Liver (tissue), 9 donors: ENCODE data around the gene DUSP23. TPM values are rescaled to one million over a fixed set of nuclear protein-coding genes. Genes with fewer than 3 reads are reported as not detected.

Experiments used
- DNase-seq: peaks from one replicate; pipeline ENCODE4 v3.0.0-alpha.2; 2017; ENCODE audit warnings: low spot score
- H3K27ac ChIP-seq, 2 donors: one replicate each; pipeline ENCODE4 v1.7.0; 2013; ENCODE audit warnings: inconsistent platforms in 2 of 2, low read length in 2 of 2, control low read depth in 1 of 2, low read depth in 1 of 2, mild to moderate bottlenecking in 1 of 2
- H3K27me3 ChIP-seq, 4 donors: one replicate each; pipeline versions ENCODE4 v1.6.1 to v1.7.0; 2013; ENCODE audit warnings: low read length in 3 of 4, inconsistent platforms in 1 of 4, mild to moderate bottlenecking in 1 of 4, moderate library complexity in 1 of 4; ENCODE audit not compliant: control insufficient read depth in 4 of 4, insufficient read depth in 4 of 4
- H3K36me3 ChIP-seq, 4 donors: one replicate each; pipeline versions ENCODE4 v1.6.1 to v1.7.0; 2013; ENCODE audit warnings: low read length in 3 of 4, mild to moderate bottlenecking in 3 of 4, low read depth in 1 of 4, moderate library complexity in 1 of 4; ENCODE audit not compliant: control insufficient read depth in 4 of 4, insufficient read depth in 3 of 4
- H3K4me1 ChIP-seq, 4 donors: one replicate each; pipeline versions ENCODE4 v1.6.1 to v1.7.0; 2013; ENCODE audit warnings: low read length in 3 of 4, mild to moderate bottlenecking in 3 of 4, moderate library complexity in 1 of 4; ENCODE audit not compliant: control insufficient read depth in 4 of 4, insufficient read depth in 4 of 4
- H3K4me3 ChIP-seq, 3 donors: one replicate each; pipeline versions ENCODE4 v1.6.1 to v1.7.0; 2013; ENCODE audit warnings: low read length in 3 of 3, control low read depth in 1 of 3, low read depth in 1 of 3, mild to moderate bottlenecking in 1 of 3
- H3K9ac ChIP-seq, 2 donors: one replicate each; pipeline ENCODE4 v1.7.0; 2013; ENCODE audit warnings: low read length in 2 of 2, mild to moderate bottlenecking in 2 of 2, moderate library complexity in 2 of 2, control low read depth in 1 of 2, low read depth in 1 of 2
- H3K9me3 ChIP-seq, 4 donors: one replicate each; pipeline versions ENCODE4 v1.6.1 to v1.7.0; 2013; ENCODE audit warnings: low read length in 3 of 4; ENCODE audit not compliant: control insufficient read depth in 4 of 4
- FOXA1 ChIP-seq: IDR thresholded peaks from 2 replicates; pipeline ENCODE4 v1.6.1; 2016; ENCODE audit warnings: antibody characterized with exemption
- FOXA2 ChIP-seq: IDR thresholded peaks from 2 replicates; pipeline ENCODE4 v1.6.1; 2016; ENCODE audit warnings: antibody characterized with exemption
- HNF4G ChIP-seq: IDR thresholded peaks from 2 replicates; pipeline ENCODE4 v1.6.1; 2016; ENCODE audit warnings: antibody characterized with exemption
- NR2F2 ChIP-seq: IDR thresholded peaks from 2 replicates; pipeline ENCODE4 v1.6.1; 2016; ENCODE audit warnings: antibody characterized with exemption
- RAD21 ChIP-seq, 2 donors: IDR thresholded peaks; 2 replicates each; pipeline ENCODE4 v1.6.1; 2016; ENCODE audit warnings: antibody characterized with exemption in 2 of 2, mild to moderate bottlenecking in 2 of 2
- RXRA ChIP-seq, 2 donors: IDR thresholded peaks; 2 replicates each; pipeline ENCODE4 v1.6.1; 2017 to 2018; ENCODE audit warnings: antibody characterized with exemption in 2 of 2, mild to moderate bottlenecking in 1 of 2
- YY1 ChIP-seq: IDR thresholded peaks from 2 replicates; pipeline ENCODE4 v1.6.1; 2016; ENCODE audit warnings: antibody characterized with exemption, mild to moderate bottlenecking
- WGBS: extraction: QIAGEN DNeasy Blood & Tissue Kit; methylation state at CpG from one replicate; pipeline ENCODE4 v1.1.7; 2013; 5-methylcytosine and 5-hydroxymethylcytosine counted together
- polyA plus RNA-seq, 2 donors: library from polyadenylated mRNA; stranded (reverse) in 1 of 2; unstranded in 1 of 2; fragments of 200-250 nt in 1 of 2; fragments of >200 nt in 1 of 2; fragmentation: Nextera tagmentation in 1 of 2; extraction: Ambion mirVana in 1 of 2; gene quantifications; one replicate each; pipeline versions ENCODE4 v1.2.1 to v1.2.3, GENCODE V29; 2013 to 2015
- total RNA-seq, 2 donors: library from RNA; depleted of rRNA; stranded (reverse); fragments of >200 nt; gene quantifications; one replicate each; pipeline ENCODE4 v1.2.3, GENCODE V29; 2014
- TF ChIP-seq, protein P1 (sequence below): IDR thresholded peaks from 2 replicates; pipeline ENCODE4 v1.6.1; 2016; ENCODE audit warnings: antibody characterized with exemption, mild to moderate bottlenecking
- TF ChIP-seq, protein P2 (sequence below): IDR thresholded peaks from 2 replicates; pipeline ENCODE4 v1.6.1; 2016; ENCODE audit warnings: antibody characterized with exemption
- TF ChIP-seq, protein P3 (sequence below): IDR thresholded peaks from 2 replicates; pipeline ENCODE4 v1.6.1; 2016; ENCODE audit warnings: antibody characterized with exemption
- TF ChIP-seq, protein P4 (sequence below): IDR thresholded peaks from 2 replicates; pipeline ENCODE4 v1.6.1; 2016; ENCODE audit warnings: antibody characterized with exemption
- TF ChIP-seq, protein P5 (sequence below): fragments of 150-350 bp; IDR thresholded peaks from 2 replicates; pipeline ENCODE4 v1.5.1; 2017; ENCODE audit warnings: improper control_type of control experiment, low read depth, low read length; ENCODE audit not compliant: missing input control
- donor health status: healthy.
- donor health status: healthy.
- donor health status: healthy.
- donor health status: healthy.
- donor health status: healthy.

DUSP23 gene
- total and polyA plus RNA-seq, 4 donors, result 26.6 to 192 (median 113) TPM

DNA sequence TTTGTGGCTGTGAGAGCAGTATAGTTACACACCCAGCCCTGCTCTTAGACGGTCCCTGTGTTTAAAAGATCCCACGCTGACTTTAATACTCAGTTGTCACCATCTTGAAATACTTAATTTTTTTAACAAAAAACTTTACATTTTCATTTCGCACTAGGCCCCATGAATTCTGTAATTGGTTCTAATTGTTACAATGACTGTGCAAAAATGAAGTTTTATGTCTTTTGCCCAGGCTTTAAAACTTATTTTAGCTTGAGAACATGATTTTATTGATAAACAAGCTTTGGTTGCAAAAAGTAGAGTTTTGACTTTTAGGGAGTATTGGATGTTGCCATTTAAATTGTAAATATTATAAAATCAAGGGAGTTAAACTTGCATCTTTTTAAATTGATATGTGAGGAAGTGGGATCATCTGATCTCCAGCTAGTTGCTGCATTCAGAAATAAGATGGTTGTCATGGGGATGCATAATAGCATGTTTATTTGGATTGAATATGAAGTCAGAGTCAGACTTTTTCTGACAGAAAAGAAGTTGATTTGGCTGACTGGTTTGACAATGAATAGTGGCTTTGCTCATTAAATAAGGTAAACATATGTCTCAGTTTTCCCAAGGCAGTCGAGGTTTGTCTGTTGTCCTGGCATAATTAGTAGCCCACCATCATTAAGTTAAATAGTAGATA, 43.4 kb upstream of the DUSP23 start:
- H3K4me3 ChIP-seq, result no peak overlapping the region

DNA sequence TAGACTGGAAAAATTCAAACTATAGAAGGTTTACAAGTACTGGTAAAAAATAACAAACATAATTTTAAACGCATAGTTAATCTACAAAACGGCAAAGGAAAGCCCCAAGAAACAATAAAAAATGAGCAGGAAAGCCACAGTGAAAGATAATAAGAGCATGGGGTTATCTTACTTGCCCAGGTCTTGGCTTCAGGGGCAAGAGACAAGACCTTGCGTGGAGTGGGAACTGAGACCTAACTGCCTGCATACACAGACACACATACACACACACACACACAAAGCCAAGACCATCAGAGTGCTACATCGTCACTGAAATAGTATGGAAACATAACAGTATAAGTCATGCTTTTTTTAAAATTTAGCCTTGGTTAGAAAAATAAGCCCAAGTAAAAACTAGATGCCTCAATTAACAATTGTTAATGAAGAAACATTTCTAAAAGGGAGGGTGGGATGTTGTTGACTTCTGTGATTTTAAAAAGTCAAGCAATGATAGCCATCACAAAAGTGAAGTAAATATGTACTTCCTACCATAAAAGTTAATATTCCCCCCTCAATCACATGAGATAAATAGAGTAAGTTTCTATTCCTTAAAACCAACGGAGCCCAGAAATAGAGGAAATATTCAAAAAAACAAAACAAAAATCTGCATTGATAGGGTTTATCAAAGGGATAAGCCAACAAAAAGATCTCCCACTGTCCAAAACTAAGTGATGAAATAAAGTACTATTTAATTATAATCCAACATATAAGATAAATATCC, 36.9 kb upstream of the DUSP23 start:
- no peaks in the 10 kb centered on the region for H3K9me3 ChIP-seq
- no peaks in the 10 kb centered on the region for H3K27me3 ChIP-seq
- H3K9ac ChIP-seq, result no peak overlapping the region
- DNase-seq, result no peak
- no peak overlapping the region for H3K4me3 ChIP-seq
- H3K36me3 ChIP-seq, result no peaks in the 10 kb centered on the region
- no peak overlapping the region for H3K27ac ChIP-seq
- H3K4me1 ChIP-seq, result no peaks in the 10 kb centered on the region
- TF ChIP-seq FOXA2 (no peak), FOXA1 (no peak), RAD21 (IDR thresholded peaks at IDR 0.05) (no peak), HNF4G (no peak)
- TF ChIP-seq, protein P1, sequence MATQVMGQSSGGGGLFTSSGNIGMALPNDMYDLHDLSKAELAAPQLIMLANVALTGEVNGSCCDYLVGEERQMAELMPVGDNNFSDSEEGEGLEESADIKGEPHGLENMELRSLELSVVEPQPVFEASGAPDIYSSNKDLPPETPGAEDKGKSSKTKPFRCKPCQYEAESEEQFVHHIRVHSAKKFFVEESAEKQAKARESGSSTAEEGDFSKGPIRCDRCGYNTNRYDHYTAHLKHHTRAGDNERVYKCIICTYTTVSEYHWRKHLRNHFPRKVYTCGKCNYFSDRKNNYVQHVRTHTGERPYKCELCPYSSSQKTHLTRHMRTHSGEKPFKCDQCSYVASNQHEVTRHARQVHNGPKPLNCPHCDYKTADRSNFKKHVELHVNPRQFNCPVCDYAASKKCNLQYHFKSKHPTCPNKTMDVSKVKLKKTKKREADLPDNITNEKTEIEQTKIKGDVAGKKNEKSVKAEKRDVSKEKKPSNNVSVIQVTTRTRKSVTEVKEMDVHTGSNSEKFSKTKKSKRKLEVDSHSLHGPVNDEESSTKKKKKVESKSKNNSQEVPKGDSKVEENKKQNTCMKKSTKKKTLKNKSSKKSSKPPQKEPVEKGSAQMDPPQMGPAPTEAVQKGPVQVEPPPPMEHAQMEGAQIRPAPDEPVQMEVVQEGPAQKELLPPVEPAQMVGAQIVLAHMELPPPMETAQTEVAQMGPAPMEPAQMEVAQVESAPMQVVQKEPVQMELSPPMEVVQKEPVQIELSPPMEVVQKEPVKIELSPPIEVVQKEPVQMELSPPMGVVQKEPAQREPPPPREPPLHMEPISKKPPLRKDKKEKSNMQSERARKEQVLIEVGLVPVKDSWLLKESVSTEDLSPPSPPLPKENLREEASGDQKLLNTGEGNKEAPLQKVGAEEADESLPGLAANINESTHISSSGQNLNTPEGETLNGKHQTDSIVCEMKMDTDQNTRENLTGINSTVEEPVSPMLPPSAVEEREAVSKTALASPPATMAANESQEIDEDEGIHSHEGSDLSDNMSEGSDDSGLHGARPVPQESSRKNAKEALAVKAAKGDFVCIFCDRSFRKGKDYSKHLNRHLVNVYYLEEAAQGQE, result no peak
- 82% methylated on average over 5 of the region's 5 CpGs for WGBS

More for the DNA sequence above, 43.4 kb upstream of the DUSP23 start:
- Histone ChIP-seq H3K27ac (no peak overlapping the region), H3K36me3 (no peaks in the 10 kb centered on the region), H3K9me3 (no peaks in the 10 kb centered on the region), H3K9ac (no peak overlapping the region), H3K27me3 (no peaks in the 10 kb centered on the region), H3K4me1 (no peaks in the 10 kb centered on the region)
- WGBS, result 87% methylated on average over 4 of the region's 4 CpGs
- DNase-seq, result no peak
- TF ChIP-seq, protein P2, sequence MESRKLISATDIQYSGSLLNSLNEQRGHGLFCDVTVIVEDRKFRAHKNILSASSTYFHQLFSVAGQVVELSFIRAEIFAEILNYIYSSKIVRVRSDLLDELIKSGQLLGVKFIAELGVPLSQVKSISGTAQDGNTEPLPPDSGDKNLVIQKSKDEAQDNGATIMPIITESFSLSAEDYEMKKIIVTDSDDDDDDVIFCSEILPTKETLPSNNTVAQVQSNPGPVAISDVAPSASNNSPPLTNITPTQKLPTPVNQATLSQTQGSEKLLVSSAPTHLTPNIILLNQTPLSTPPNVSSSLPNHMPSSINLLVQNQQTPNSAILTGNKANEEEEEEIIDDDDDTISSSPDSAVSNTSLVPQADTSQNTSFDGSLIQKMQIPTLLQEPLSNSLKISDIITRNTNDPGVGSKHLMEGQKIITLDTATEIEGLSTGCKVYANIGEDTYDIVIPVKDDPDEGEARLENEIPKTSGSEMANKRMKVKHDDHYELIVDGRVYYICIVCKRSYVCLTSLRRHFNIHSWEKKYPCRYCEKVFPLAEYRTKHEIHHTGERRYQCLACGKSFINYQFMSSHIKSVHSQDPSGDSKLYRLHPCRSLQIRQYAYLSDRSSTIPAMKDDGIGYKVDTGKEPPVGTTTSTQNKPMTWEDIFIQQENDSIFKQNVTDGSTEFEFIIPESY, result no peak
- TF ChIP-seq, protein P3, sequence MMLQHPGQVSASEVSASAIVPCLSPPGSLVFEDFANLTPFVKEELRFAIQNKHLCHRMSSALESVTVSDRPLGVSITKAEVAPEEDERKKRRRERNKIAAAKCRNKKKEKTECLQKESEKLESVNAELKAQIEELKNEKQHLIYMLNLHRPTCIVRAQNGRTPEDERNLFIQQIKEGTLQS, result no peak
- TF ChIP-seq YY1 (no peak), NR2F2 (no peak), RXRA (IDR thresholded peaks at IDR 0.05) (no peak)
- TF ChIP-seq, protein P4, sequence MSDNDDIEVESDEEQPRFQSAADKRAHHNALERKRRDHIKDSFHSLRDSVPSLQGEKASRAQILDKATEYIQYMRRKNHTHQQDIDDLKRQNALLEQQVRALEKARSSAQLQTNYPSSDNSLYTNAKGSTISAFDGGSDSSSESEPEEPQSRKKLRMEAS, result no peak
- TF ChIP-seq, protein P5, sequence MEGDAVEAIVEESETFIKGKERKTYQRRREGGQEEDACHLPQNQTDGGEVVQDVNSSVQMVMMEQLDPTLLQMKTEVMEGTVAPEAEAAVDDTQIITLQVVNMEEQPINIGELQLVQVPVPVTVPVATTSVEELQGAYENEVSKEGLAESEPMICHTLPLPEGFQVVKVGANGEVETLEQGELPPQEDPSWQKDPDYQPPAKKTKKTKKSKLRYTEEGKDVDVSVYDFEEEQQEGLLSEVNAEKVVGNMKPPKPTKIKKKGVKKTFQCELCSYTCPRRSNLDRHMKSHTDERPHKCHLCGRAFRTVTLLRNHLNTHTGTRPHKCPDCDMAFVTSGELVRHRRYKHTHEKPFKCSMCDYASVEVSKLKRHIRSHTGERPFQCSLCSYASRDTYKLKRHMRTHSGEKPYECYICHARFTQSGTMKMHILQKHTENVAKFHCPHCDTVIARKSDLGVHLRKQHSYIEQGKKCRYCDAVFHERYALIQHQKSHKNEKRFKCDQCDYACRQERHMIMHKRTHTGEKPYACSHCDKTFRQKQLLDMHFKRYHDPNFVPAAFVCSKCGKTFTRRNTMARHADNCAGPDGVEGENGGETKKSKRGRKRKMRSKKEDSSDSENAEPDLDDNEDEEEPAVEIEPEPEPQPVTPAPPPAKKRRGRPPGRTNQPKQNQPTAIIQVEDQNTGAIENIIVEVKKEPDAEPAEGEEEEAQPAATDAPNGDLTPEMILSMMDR, result no peak
